ENCODE results near the gene DENND2D. TPM values are rescaled to one million over a fixed set of nuclear protein-coding genes. Genes with fewer than 3 reads are reported as not detected.

Gene DENND2D
- total and polyA plus RNA-seq, 9 of the 15 experiments (the other 6 are each of a cell fraction or from before 2014, with no cell fraction given): 0.08 to 0.44 (median 0.13) TPM; not detected in 6

- TF ChIP-seq STAT5A (IDR thresholded peaks at IDR 0.05; ENCODE audit: borderline replicate concordance, low read length) (no peak), ZEB2 (IDR thresholded peaks at IDR 0.05) (no peak), FIP1L1 (IDR thresholded peaks at IDR 0.05; ENCODE audit: low read depth, low read length, poor library complexity, severe bottlenecking) (no peak), NFXL1 (CRISPR knock-in tag; IDR thresholded peaks at IDR 0.05) (no peak), RCOR1 (IDR thresholded peaks at IDR 0.05; ENCODE audit: borderline replicate concordance in 1 of 2, low read depth in 2 of 2, low read length in 2 of 2) (no peak), ZSCAN32 (CRISPR knock-in tag; IDR thresholded peaks at IDR 0.05) (no peak), KHSRP (IDR thresholded peaks at IDR 0.05) (no peak), ZHX1 (conservative IDR thresholded peaks at IDR 0.05; ENCODE audit: low read length) (no peak), FOXK2 (conservative IDR thresholded peaks at IDR 0.05 in 1 of 2, IDR thresholded peaks at IDR 0.05 in 1 of 2; ENCODE audit: low read depth in 2 of 2) (peak; percentile 80 to 88), ESRRB (CRISPR knock-in tag; IDR thresholded peaks at IDR 0.05; ENCODE audit: borderline replicate concordance) (no peak), POLR3G (IDR thresholded peaks at IDR 0.05; ENCODE audit: extremely low read depth, insufficient read length, insufficient replicate concordance) (no peak), E2F4 (CRISPR knock-in tag; IDR thresholded peaks at IDR 0.05; ENCODE audit: low read depth) (no peak), PTTG1 (tag; IDR thresholded peaks at IDR 0.05; ENCODE audit: low read depth) (no peak)
- TF ChIP-seq, protein P1, sequence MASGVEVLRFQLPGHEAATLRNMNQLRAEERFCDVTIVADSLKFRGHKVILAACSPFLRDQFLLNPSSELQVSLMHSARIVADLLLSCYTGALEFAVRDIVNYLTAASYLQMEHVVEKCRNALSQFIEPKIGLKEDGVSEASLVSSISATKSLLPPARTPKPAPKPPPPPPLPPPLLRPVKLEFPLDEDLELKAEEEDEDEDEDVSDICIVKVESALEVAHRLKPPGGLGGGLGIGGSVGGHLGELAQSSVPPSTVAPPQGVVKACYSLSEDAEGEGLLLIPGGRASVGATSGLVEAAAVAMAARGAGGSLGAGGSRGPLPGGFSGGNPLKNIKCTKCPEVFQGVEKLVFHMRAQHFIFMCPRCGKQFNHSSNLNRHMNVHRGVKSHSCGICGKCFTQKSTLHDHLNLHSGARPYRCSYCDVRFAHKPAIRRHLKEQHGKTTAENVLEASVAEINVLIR (CRISPR knock-in tag; IDR thresholded peaks at IDR 0.05): no peak
- TF ChIP-seq, protein P2, sequence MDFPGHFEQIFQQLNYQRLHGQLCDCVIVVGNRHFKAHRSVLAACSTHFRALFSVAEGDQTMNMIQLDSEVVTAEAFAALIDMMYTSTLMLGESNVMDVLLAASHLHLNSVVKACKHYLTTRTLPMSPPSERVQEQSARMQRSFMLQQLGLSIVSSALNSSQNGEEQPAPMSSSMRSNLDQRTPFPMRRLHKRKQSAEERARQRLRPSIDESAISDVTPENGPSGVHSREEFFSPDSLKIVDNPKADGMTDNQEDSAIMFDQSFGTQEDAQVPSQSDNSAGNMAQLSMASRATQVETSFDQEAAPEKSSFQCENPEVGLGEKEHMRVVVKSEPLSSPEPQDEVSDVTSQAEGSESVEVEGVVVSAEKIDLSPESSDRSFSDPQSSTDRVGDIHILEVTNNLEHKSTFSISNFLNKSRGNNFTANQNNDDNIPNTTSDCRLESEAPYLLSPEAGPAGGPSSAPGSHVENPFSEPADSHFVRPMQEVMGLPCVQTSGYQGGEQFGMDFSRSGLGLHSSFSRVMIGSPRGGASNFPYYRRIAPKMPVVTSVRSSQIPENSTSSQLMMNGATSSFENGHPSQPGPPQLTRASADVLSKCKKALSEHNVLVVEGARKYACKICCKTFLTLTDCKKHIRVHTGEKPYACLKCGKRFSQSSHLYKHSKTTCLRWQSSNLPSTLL (IDR thresholded peaks at IDR 0.05): no peak
- TF ChIP-seq, protein P3, sequence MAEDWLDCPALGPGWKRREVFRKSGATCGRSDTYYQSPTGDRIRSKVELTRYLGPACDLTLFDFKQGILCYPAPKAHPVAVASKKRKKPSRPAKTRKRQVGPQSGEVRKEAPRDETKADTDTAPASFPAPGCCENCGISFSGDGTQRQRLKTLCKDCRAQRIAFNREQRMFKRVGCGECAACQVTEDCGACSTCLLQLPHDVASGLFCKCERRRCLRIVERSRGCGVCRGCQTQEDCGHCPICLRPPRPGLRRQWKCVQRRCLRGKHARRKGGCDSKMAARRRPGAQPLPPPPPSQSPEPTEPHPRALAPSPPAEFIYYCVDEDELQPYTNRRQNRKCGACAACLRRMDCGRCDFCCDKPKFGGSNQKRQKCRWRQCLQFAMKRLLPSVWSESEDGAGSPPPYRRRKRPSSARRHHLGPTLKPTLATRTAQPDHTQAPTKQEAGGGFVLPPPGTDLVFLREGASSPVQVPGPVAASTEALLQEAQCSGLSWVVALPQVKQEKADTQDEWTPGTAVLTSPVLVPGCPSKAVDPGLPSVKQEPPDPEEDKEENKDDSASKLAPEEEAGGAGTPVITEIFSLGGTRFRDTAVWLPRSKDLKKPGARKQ (CRISPR knock-in tag; IDR thresholded peaks at IDR 0.05): no peak
- TF ChIP-seq, protein P4, sequence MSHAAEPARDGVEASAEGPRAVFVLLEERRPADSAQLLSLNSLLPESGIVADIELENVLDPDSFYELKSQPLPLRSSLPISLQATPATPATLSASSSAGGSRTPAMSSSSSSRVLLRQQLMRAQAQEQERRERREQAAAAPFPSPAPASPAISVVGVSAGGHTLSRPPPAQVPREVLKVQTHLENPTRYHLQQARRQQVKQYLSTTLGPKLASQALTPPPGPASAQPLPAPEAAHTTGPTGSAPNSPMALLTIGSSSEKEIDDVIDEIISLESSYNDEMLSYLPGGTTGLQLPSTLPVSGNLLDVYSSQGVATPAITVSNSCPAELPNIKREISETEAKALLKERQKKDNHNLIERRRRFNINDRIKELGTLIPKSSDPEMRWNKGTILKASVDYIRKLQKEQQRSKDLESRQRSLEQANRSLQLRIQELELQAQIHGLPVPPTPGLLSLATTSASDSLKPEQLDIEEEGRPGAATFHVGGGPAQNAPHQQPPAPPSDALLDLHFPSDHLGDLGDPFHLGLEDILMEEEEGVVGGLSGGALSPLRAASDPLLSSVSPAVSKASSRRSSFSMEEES (CRISPR knock-in tag; IDR thresholded peaks at IDR 0.05): no peak
These were observed 61.0 kb downstream of the DENND2D start (continued) for GRCh38 chr1:111139324-111139955.

All from K562 (cell line).